Gastroesophageal sphincter (tissue), 3 donors: ENCODE results near the gene GAP43.

Experiments used
- POLR2A ChIP-seq, 2 donors: fragments of 450-650 bp; IDR thresholded peaks; one replicate each; pipeline ENCODE4 v1.6.1; 2017; ENCODE audit warnings: antibody characterized with exemption in 2 of 2, mild to moderate bottlenecking in 2 of 2, moderate library complexity in 1 of 2
- TF ChIP-seq, protein P1 (sequence below), 4 experiments: fragments of 200-600 bp in 2 of 4; fragments of 450-650 bp in 2 of 4; sonication (generic) in 1 of 4; IDR thresholded peaks; one replicate each; pipeline ENCODE4 v1.5.1; 2017 to 2019; ENCODE audit warnings: antibody characterized with exemption in 4 of 4, mild to moderate bottlenecking in 2 of 4, moderate library complexity in 2 of 4

DNA sequence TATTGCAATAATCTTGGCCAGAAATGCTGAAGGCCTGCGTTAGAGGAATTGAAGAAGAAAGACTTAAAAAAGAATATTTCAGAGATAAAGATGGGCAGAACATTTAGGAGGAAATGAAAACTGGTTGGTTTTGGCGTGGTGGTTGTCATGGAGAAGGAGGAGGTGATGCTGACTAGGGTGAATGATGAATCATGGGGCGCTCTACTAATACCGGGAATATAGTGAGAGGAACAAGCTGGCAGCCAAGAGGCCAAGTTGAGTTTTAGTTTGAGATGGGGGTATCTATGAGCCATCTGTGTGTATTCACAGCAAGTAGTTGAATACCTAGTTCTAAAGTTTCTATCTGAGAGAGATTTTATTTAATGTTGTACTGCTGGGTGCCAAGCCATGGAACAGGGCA lies 6.8 kb upstream of the GAP43 start:
- TF ChIP-seq, protein P1, sequence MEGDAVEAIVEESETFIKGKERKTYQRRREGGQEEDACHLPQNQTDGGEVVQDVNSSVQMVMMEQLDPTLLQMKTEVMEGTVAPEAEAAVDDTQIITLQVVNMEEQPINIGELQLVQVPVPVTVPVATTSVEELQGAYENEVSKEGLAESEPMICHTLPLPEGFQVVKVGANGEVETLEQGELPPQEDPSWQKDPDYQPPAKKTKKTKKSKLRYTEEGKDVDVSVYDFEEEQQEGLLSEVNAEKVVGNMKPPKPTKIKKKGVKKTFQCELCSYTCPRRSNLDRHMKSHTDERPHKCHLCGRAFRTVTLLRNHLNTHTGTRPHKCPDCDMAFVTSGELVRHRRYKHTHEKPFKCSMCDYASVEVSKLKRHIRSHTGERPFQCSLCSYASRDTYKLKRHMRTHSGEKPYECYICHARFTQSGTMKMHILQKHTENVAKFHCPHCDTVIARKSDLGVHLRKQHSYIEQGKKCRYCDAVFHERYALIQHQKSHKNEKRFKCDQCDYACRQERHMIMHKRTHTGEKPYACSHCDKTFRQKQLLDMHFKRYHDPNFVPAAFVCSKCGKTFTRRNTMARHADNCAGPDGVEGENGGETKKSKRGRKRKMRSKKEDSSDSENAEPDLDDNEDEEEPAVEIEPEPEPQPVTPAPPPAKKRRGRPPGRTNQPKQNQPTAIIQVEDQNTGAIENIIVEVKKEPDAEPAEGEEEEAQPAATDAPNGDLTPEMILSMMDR (IDR thresholded peaks at IDR 0.05), result no peak
- TF ChIP-seq POLR2A (IDR thresholded peaks at IDR 0.05), result no peak
